Fibroblast of lung (primary cell): ENCODE results near the gene HIKESHI. TPM values are rescaled to one million over a fixed set of nuclear protein-coding genes. Genes with fewer than 3 reads are reported as not detected.
"Not testable (repeated sequence)": the region's sequence is repeated elsewhere in the genome, so short reads cannot be mapped to it uniquely, and the experiment has no call there.

Experiments used
- DNase-seq, 2 donors: peaks; one replicate each; pipeline versions ENCODE4 v3.0.0 to v3.0.0-alpha.2; 2010; ENCODE audit warnings: low read depth in 2 of 2
- H2AFZ ChIP-seq: 2 replicates; pipeline ENCODE4 v1.5.1; 2012; ENCODE audit warnings: low read length, control low read depth, inconsistent platforms
- H3K27ac ChIP-seq: 2 replicates; pipeline ENCODE4 v1.5.1; 2011; ENCODE audit warnings: low read length, control low read depth; ENCODE audit not compliant: insufficient read depth
- H3K27me3 ChIP-seq: 2 replicates; pipeline ENCODE4 v1.5.1; 2011; ENCODE audit warnings: mild to moderate bottlenecking, low read length; ENCODE audit not compliant: control insufficient read depth, insufficient read depth
- H3K36me3 ChIP-seq: 2 replicates; pipeline ENCODE4 v1.5.1; 2011; ENCODE audit warnings: low read length; ENCODE audit not compliant: control insufficient read depth, insufficient read depth
- H3K4me1 ChIP-seq: 2 replicates; pipeline ENCODE4 v1.5.1; 2011; ENCODE audit warnings: low read length; ENCODE audit not compliant: control insufficient read depth, insufficient read depth; ENCODE audit errors: extremely low read depth
- H3K4me2 ChIP-seq: 2 replicates; pipeline ENCODE4 v1.5.1; 2011; ENCODE audit warnings: low read length, control low read depth; ENCODE audit not compliant: insufficient read depth; ENCODE audit errors: extremely low read depth
- H3K4me3 ChIP-seq, 4 experiments: fragments of 200-600 bp in 1 of 4; sonication (generic) in 1 of 4; replicated peaks in 1 of 4; 2 replicates each; pipeline ENCODE4 v1.5.1; 2011 to 2016; ENCODE audit warnings: low read length in 4 of 4, low read depth in 3 of 4, mild to moderate bottlenecking in 3 of 4, control low read depth in 2 of 4, inconsistent platforms in 1 of 4, mixed read lengths in 1 of 4; ENCODE audit not compliant: insufficient read depth in 1 of 4; ENCODE audit errors: control extremely low read depth in 1 of 4
- H3K79me2 ChIP-seq: 2 replicates; pipeline ENCODE4 v1.5.1; 2012; ENCODE audit warnings: mild to moderate bottlenecking, low read length, inconsistent platforms; ENCODE audit not compliant: control insufficient read depth, insufficient read depth
- H3K9ac ChIP-seq: 2 replicates; pipeline ENCODE4 v1.5.1; 2011; ENCODE audit warnings: mild to moderate bottlenecking, low read length, control low read depth; ENCODE audit not compliant: insufficient read depth
- H3K9me3 ChIP-seq: 2 replicates; pipeline ENCODE4 v1.5.1; 2012; ENCODE audit warnings: low read depth, low read length; ENCODE audit not compliant: control insufficient read depth, insufficient read depth
- H4K20me1 ChIP-seq: 2 replicates; pipeline ENCODE4 v1.5.1; 2011; ENCODE audit warnings: low read length; ENCODE audit not compliant: control insufficient read depth, insufficient read depth; ENCODE audit errors: extremely low read depth
- CTCF ChIP-seq, 2 donors: IDR thresholded peaks in 1 of 2; conservative IDR thresholded peaks in 1 of 2; 1 replicate in 1 of 2; 2 replicates in 1 of 2; pipeline ENCODE4 v1.5.1; 2011 to 2012; ENCODE audit warnings: low read length in 2 of 2, control low read depth in 1 of 2, inconsistent platforms in 1 of 2, low read depth in 1 of 2, mild to moderate bottlenecking in 1 of 2
- EZH2 ChIP-seq: IDR thresholded peaks from 2 replicates; pipeline ENCODE4 v1.5.1; 2012; ENCODE audit warnings: low read length, control low read depth, mild to moderate bottlenecking; ENCODE audit errors: missing control alignments
- polyA plus RNA-seq, 2 donors: library from polyadenylated mRNA; depleted of rRNA in 1 of 2; stranded (reverse) in 1 of 2; unstranded in 1 of 2; fragments of >200 nt; gene quantifications; 2 replicates each; pipeline ENCODE4 v1.2.1, GENCODE V29; 2011 to 2012; ENCODE audit warnings: missing spikeins in 1 of 2
- total RNA-seq: library from RNA; depleted of rRNA; stranded (reverse); fragments of >200 nt; gene quantifications from 2 replicates; pipeline ENCODE4 v1.2.1, GENCODE V29; 2014

HIKESHI gene
- total and polyA plus RNA-seq, 2 donors (not counting 1 experiment from before 2014, with no cell fraction given), result 64.1 to 74.3 TPM

GRCh38 chr11:86355256-86355655, 53.2 kb downstream of the HIKESHI start:
- no peak for DNase-seq

GRCh38 chr11:86357412-86357811, 55.4 kb downstream of the HIKESHI start:
- H3K9me3 ChIP-seq, H4K20me1 ChIP-seq, H3K79me2 ChIP-seq, DNase-seq, H3K4me1 ChIP-seq, H2AFZ ChIP-seq, H3K4me3 ChIP-seq, H3K27ac ChIP-seq, H3K9ac ChIP-seq, H3K27me3 ChIP-seq, H3K4me2 ChIP-seq, H3K36me3 ChIP-seq: not testable (repeated sequence)

More at GRCh38 chr11:86355256-86355655, 53.2 kb downstream of the HIKESHI start:
- Histone ChIP-seq H2AFZ (no peak overlapping the region), H3K9me3 (no peaks in the 10 kb centered on the region), H3K27ac (no peak overlapping the region), H3K36me3 (no peaks in the 10 kb centered on the region), H3K4me2 (no peak overlapping the region), H3K4me1 (no peaks in the 10 kb centered on the region), H4K20me1 (no peaks in the 10 kb centered on the region), H3K27me3 (no peaks in the 10 kb centered on the region), H3K4me3 (no peak overlapping the region), H3K79me2 (no peaks in the 10 kb centered on the region), H3K9ac (no peak overlapping the region)
- TF ChIP-seq CTCF (conservative IDR thresholded peaks at IDR 0.05 in 1 of 2, IDR thresholded peaks at IDR 0.05 in 1 of 2; ENCODE audit: low read depth in 1 of 2, low read length in 2 of 2) (no peak), EZH2 (no peak)

GRCh38 chr11:86358720-86359119, 56.7 kb downstream of the HIKESHI start:
- H3K4me1 ChIP-seq, result no peaks in the 10 kb centered on the region
- no peak overlapping the region for H3K4me2 ChIP-seq
- H3K9me3 ChIP-seq, result no peaks in the 10 kb centered on the region
- H3K4me3 ChIP-seq, result no peak overlapping the region
- no peaks in the 10 kb centered on the region for H4K20me1 ChIP-seq
- H2AFZ ChIP-seq, result no peak overlapping the region
- no peaks in the 10 kb centered on the region for H3K36me3 ChIP-seq
- no peaks in the 10 kb centered on the region for H3K27me3 ChIP-seq
- no peak for TF ChIP-seq EZH2
- TF ChIP-seq CTCF (conservative IDR thresholded peaks at IDR 0.05 in 1 of 2, IDR thresholded peaks at IDR 0.05 in 1 of 2; ENCODE audit: low read depth in 1 of 2, low read length in 2 of 2), result no peak
- no peak overlapping the region for H3K27ac ChIP-seq
- no peaks in the 10 kb centered on the region for H3K79me2 ChIP-seq
- no peak overlapping the region for H3K9ac ChIP-seq
- DNase-seq, result no peak
